HG03066 (cell line): Measurements from ENCODE around the gene FBXO17.
A peak's percentile ranks its signal among the peaks of the same experiment; 100 is the strongest.
"Not testable (repeated sequence)": the region's sequence is repeated elsewhere in the genome, so short reads cannot be mapped to it uniquely, and the experiment has no call there.

Source experiments
- ATAC-seq: cut with Tn5 transposase; IDR thresholded peaks from one replicate; pipeline ENCODE4 v1.9.1; 2021; ENCODE audit warnings: low read depth; ENCODE audit not compliant: unreplicated experiment

Gene FBXO17

GRCh38 chr19:38945562-38946228 lies 29.8 kb downstream of the FBXO17 start:
- no peak for ATAC-seq

- ATAC-seq = no peak
These were observed 30.5 kb downstream of the FBXO17 start for GRCh38 chr19:38944981-38945506.

GRCh38 chr19:38942471-38943181 lies 32.9 kb downstream of the FBXO17 start:
- ATAC-seq = no peak

GRCh38 chr19:38941979-38942378 lies 33.6 kb downstream of the FBXO17 start:
- ATAC-seq = no peak

GRCh38 chr19:38941466-38941865 lies 34.1 kb downstream of the FBXO17 start:
- ATAC-seq = not testable (repeated sequence)

GRCh38 chr19:38939957-38940356 lies 35.6 kb downstream of the FBXO17 start:
- ATAC-seq = no peak

GRCh38 chr19:38933544-38933943 lies 42.0 kb downstream of the FBXO17 start:
- ATAC-seq = no peak

- ATAC-seq = no peak
These were observed 42.9 kb downstream of the FBXO17 start for GRCh38 chr19:38932425-38933179.

- ATAC-seq = no peak
These were observed 44.1 kb downstream of the FBXO17 start for GRCh38 chr19:38931521-38931793.

- ATAC-seq = peak; percentile 94
These were observed 44.6 kb downstream of the FBXO17 start, which contains the start of gene MRPS12 for GRCh38 chr19:38930776-38931520. Gene MRPS12, plus strand, starts transcription at chr19:38930944. Its CDS starts 351 bp downstream, at chr19:38931295.

- ATAC-seq = peak; percentile 37
These were observed 45.4 kb downstream of the FBXO17 start, which contains the start of gene SARS2 for GRCh38 chr19:38929929-38930775. Gene SARS2, minus strand, starts transcription at chr19:38930763. Its CDS starts 27 bp downstream, at chr19:38930736.

GRCh38 chr19:38928391-38929001 lies 47.0 kb downstream of the FBXO17 start:
- ATAC-seq = no peak

- ATAC-seq = no peak
These were observed 51.2 kb downstream of the FBXO17 start for GRCh38 chr19:38924388-38924787.

GRCh38 chr19:38922482-38922881 lies 53.1 kb downstream of the FBXO17 start:
- no peak for ATAC-seq

- ATAC-seq = no peak
These were observed 53.9 kb downstream of the FBXO17 start for GRCh38 chr19:38921420-38922274.

- no peak for ATAC-seq
These were observed 54.7 kb downstream of the FBXO17 start for GRCh38 chr19:38920602-38921419.

GRCh38 chr19:38919837-38920601 lies 55.5 kb downstream of the FBXO17 start:
- no peak for ATAC-seq
